ENCODE measurements around the gene SEMA3B. TPM values are rescaled to one million over a fixed set of nuclear protein-coding genes. Genes with fewer than 3 reads are reported as not detected.

Gene SEMA3B
- total RNA-seq, 3 donors from 2014 or later, result 10.1 to 17.6 (median 11.1) TPM

GRCh38 chr3:50229490-50229889 is 39.5 kb upstream of the SEMA3B start:
- DNase-seq (ENCODE audit: low spot score in 2 of 2), result no peak

GRCh38 chr3:50230104-50230793 is 38.7 kb upstream of the SEMA3B start:
- H3K4me1 ChIP-seq, result peaks cover 0 to 3% of the 10 kb centered on the region in 2 donors
- intact Hi-C loops (cut with DNase I; ENCODE audit: low total_unique reads), result no loop called here
- peak overlapping the region in 1 of 2 donors; percentile 25 for H3K27ac ChIP-seq
- H3K36me3 ChIP-seq, result no peaks in the 10 kb centered on the region
- no peak for DNase-seq (ENCODE audit: low spot score in 2 of 2)
- H3K4me3 ChIP-seq, result no peak overlapping the region
- no peaks in the 10 kb centered on the region for H3K27me3 ChIP-seq
- TF ChIP-seq POLR2AphosphoS5 (IDR thresholded peaks at IDR 0.05), result no peak
- TF ChIP-seq POLR2A (IDR thresholded peaks at IDR 0.05), result no peak
- no peak for TF ChIP-seq CTCF (IDR thresholded peaks at IDR 0.05)
- no peaks in the 10 kb centered on the region for H3K9me3 ChIP-seq

More at GRCh38 chr3:50229490-50229889, 39.5 kb upstream of the SEMA3B start:
- TF ChIP-seq CTCF (IDR thresholded peaks at IDR 0.05), result no peak
- no peak for TF ChIP-seq POLR2AphosphoS5 (IDR thresholded peaks at IDR 0.05)
- no peak for TF ChIP-seq POLR2A (IDR thresholded peaks at IDR 0.05)
- no peak overlapping the region for H3K4me3 ChIP-seq
- H3K27ac ChIP-seq, result peak overlapping the region in 1 of 2 donors; percentile 25
- intact Hi-C loops (cut with DNase I; ENCODE audit: low total_unique reads), result no loop called here
- H3K4me1 ChIP-seq, result peaks cover 0 to 3% of the 10 kb centered on the region in 2 donors
- no peaks in the 10 kb centered on the region for H3K27me3 ChIP-seq
- H3K9me3 ChIP-seq, result no peaks in the 10 kb centered on the region
- no peaks in the 10 kb centered on the region for H3K36me3 ChIP-seq

DNA sequence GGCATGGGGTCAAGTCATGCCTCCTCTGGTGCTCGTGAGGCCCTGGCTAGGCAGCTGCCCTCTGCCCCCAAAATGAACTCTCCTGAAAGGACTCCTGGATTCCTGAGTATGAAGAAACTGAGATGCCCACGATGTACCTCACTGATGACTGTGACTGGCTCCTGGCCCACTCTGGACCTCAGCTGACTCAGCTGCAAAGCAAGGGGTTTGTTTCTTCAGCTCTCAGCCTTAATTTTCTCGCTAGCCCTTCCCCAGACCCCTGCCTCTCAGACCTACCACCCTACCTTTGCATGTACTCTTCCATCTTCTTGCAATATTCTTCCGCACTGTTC is 38.2 kb upstream of the SEMA3B start:
- Histone ChIP-seq H3K36me3 (no peaks in the 10 kb centered on the region), H3K27ac (no peak overlapping the region), H3K4me3 (no peak overlapping the region), H3K4me1 (peaks cover 0 to 3% of the 10 kb centered on the region in 2 donors), H3K9me3 (no peaks in the 10 kb centered on the region), H3K27me3 (no peaks in the 10 kb centered on the region)
- intact Hi-C loops (cut with DNase I; ENCODE audit: low total_unique reads), result no loop called here
- TF ChIP-seq CTCF (IDR thresholded peaks at IDR 0.05) (no peak), POLR2AphosphoS5 (IDR thresholded peaks at IDR 0.05) (no peak), POLR2A (IDR thresholded peaks at IDR 0.05) (no peak)
- DNase-seq (ENCODE audit: low spot score in 2 of 2), result no peak

GRCh38 chr3:50231581-50231980 is 37.4 kb upstream of the SEMA3B start:
- no peaks in the 10 kb centered on the region for H3K36me3 ChIP-seq
- TF ChIP-seq POLR2A (IDR thresholded peaks at IDR 0.05), result no peak
- no peak for TF ChIP-seq POLR2AphosphoS5 (IDR thresholded peaks at IDR 0.05)
- no peak for TF ChIP-seq CTCF (IDR thresholded peaks at IDR 0.05)
- DNase-seq (ENCODE audit: low spot score in 2 of 2), result no peak

DNA sequence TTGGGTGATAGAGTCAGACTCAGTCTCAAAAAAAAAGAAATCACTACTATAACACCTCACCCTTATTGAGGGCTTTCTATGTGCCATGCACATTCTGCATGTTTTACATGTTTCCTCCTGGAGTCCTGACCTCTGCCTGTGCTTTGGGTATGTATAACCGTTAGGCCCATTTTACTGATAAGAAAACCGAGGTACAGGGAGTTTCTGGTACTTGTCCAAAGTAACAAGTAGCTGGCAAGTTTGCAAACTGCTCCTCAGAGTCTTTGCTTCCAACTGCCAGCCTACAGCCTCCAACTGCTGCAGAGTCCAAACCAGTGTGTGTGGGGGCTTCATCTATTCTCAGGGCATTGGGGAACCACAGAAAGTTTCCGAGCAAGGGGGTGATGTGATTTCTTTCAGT is 36.6 kb upstream of the SEMA3B start:
- DNase-seq (ENCODE audit: low spot score in 2 of 2), result no peak
- no peak overlapping the region for H3K27ac ChIP-seq
- H3K36me3 ChIP-seq, result no peaks in the 10 kb centered on the region
- intact Hi-C loops (cut with DNase I; ENCODE audit: low total_unique reads), result no loop called here
- TF ChIP-seq POLR2A (IDR thresholded peaks at IDR 0.05) (no peak), POLR2AphosphoS5 (IDR thresholded peaks at IDR 0.05) (no peak), CTCF (IDR thresholded peaks at IDR 0.05) (no peak)
- H3K4me1 ChIP-seq, result peaks cover 0 to 3% of the 10 kb centered on the region in 2 donors
- no peak overlapping the region for H3K4me3 ChIP-seq
- H3K27me3 ChIP-seq, result no peaks in the 10 kb centered on the region
- no peaks in the 10 kb centered on the region for H3K9me3 ChIP-seq

More at GRCh38 chr3:50231581-50231980, 37.4 kb upstream of the SEMA3B start:
- no peaks in the 10 kb centered on the region for H3K27me3 ChIP-seq
- no peaks in the 10 kb centered on the region for H3K9me3 ChIP-seq
- no peak overlapping the region for H3K27ac ChIP-seq
- H3K4me1 ChIP-seq, result peaks cover 0 to 3% of the 10 kb centered on the region in 2 donors
- H3K4me3 ChIP-seq, result no peak overlapping the region
- intact Hi-C loops (cut with DNase I; ENCODE audit: low total_unique reads), result no loop called here

Data from breast epithelium (tissue), 4 donors.